GM20000 (cell line): ENCODE measurements around the gene NKX3-2.

Source experiments
- DNase-seq: peaks from one replicate; pipeline ENCODE4 v3.0.0; 2012; ENCODE audit warnings: low spot score
- CTCF ChIP-seq: IDR thresholded peaks from 2 replicates; pipeline ENCODE4 v1.5.1; 2012; ENCODE audit warnings: mild to moderate bottlenecking, control low read depth; ENCODE audit errors: extremely low read depth, missing control alignments

Gene NKX3-2

GRCh38 chr4:13525606-13526281, 18.6 kb downstream of the NKX3-2 start:
- peak; percentile 9 for DNase-seq
- TF ChIP-seq CTCF: no peak

GRCh38 chr4:13524504-13525243, 19.6 kb downstream of the NKX3-2 start:
- DNase-seq: peak; percentile 11
- no peak for TF ChIP-seq CTCF

- DNase-seq: no peak
- TF ChIP-seq CTCF: no peak
Observed at GRCh38 chr4:13523591-13524503, 20.5 kb downstream of the NKX3-2 start.

GRCh38 chr4:13523105-13523477, 21.2 kb downstream of the NKX3-2 start:
- no peak for TF ChIP-seq CTCF
- DNase-seq: no peak

- TF ChIP-seq CTCF: no peak
- peak; percentile 8 for DNase-seq
Observed at GRCh38 chr4:13522282-13523104, 21.8 kb downstream of the NKX3-2 start.

- DNase-seq: no peak
- TF ChIP-seq CTCF: no peak
Observed at GRCh38 chr4:13521047-13521446, 23.3 kb downstream of the NKX3-2 start.
